Measurements from ENCODE around the gene SOST. TPM values are rescaled to one million over a fixed set of nuclear protein-coding genes. Genes with fewer than 3 reads are reported as not detected.

SOST gene
- total RNA-seq, 1 experiment from 2014 or later = not detected

DNA sequence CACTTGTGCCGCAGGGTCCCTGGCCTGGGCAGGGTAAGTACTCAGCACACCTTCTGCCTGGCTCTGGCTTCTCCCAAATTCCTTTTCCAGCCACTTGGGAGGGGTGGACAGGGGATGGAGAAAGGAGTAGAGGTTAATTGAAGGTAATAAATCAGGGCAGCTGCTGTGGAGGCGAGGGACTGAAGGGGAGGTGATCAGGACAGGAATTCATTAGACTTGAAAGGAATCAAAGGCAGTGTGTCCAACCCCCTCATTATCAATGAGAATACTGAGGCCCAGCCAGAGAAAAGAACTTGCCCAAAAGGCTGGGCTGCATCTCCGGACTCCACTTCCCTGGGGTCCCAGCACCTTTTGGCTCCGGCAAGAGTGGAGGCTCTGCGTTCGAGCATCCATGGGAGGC, 2.4 kb downstream of the SOST start:
- H3K27ac ChIP-seq (ENCODE audit: insufficient read length, low read depth, low read length) = no peak overlapping the region
- Mint-ChIP-seq H3K9me3 (no peaks in the 10 kb centered on the region), H3K27me3 (ENCODE audit: low read depth) (peaks cover 7% of the 10 kb centered on the region), H3K36me3 (ENCODE audit: insufficient read depth in 1 of 3, low read depth in 3 of 3) (no peaks in the 10 kb centered on the region), H3K4me1 (peaks cover 28 to 32% of the 10 kb centered on the region in 2 experiments), H3K4me3 (peak overlapping the region in 1 of 2 experiments; percentile 50; a peak in 2 of 5 replicates), H3K27ac (0 out of 7 replicates have a peak overlapping the region, but pooled peaks of 1 of the 3 experiments have one; percentile 28)
- H3K18ac ChIP-seq (ENCODE audit: insufficient read length, low read depth, low read length) = no peak overlapping the region
- H2BK120ac ChIP-seq (ENCODE audit: low read depth, low read length, poor library complexity, severe bottlenecking) = no peak overlapping the region
- WGBS (ENCODE audit: extremely low coverage, insufficient read length, low lambda C conversion rate) = no CpG with 5 or more reads among the region's 6 CpGs
- H3K27me3 ChIP-seq (ENCODE audit: insufficient read depth, low read length) = peaks cover 4% of the 10 kb centered on the region; the same call in 1 of the 2 replicates
- H2AK5ac ChIP-seq (ENCODE audit: insufficient read length, low read length) = no peak overlapping the region
- H3K79me2 ChIP-seq (ENCODE audit: insufficient read depth, low read length) = no peaks in the 10 kb centered on the region
- H4K8ac ChIP-seq (replicated peaks; ENCODE audit: insufficient read length, low read depth, low read length) = no peak overlapping the region
- H3K23me2 ChIP-seq (ENCODE audit: insufficient read length, low read depth, low read length, poor library complexity, severe bottlenecking) = peaks cover 6% of the 10 kb centered on the region
- no peak overlapping the region for H2AFZ ChIP-seq (ENCODE audit: low read length)
- H3K56ac ChIP-seq (ENCODE audit: insufficient read length, low read depth, low read length) = no peak overlapping the region
- no peaks in the 10 kb centered on the region for H3K79me1 ChIP-seq (ENCODE audit: insufficient read depth, low read depth, low read length, poor library complexity, severe bottlenecking)
- H3K4me2 ChIP-seq (ENCODE audit: insufficient read depth, insufficient read length, low read length) = no peak overlapping the region
- no peak overlapping the region for H3K14ac ChIP-seq (ENCODE audit: insufficient read depth, low read length)
- H2BK5ac ChIP-seq (ENCODE audit: insufficient read length, low read length) = no peak overlapping the region
- H2BK15ac ChIP-seq (ENCODE audit: low read depth, low read length) = no peak overlapping the region
- no peak overlapping the region for H3K4ac ChIP-seq (ENCODE audit: low read depth, low read length)
- H4K91ac ChIP-seq (ENCODE audit: insufficient read length, low read depth, low read length) = no peak overlapping the region
- DNase-seq = no peak
- H4K5ac ChIP-seq (ENCODE audit: insufficient read length, low read depth, low read length) = no peak overlapping the region
- no peaks in the 10 kb centered on the region for H3K9me3 ChIP-seq (ENCODE audit: control insufficient read depth, low read depth, low read length)
- no peak overlapping the region for H2BK20ac ChIP-seq (ENCODE audit: low read depth, low read length, poor library complexity, severe bottlenecking)
- no peak overlapping the region for H3K9ac ChIP-seq (ENCODE audit: extremely low read depth, insufficient read length, low read length)
- no peaks in the 10 kb centered on the region for H3K4me1 ChIP-seq (ENCODE audit: insufficient read depth, low read length)
- H4K20me1 ChIP-seq (ENCODE audit: control insufficient read depth, insufficient read depth, insufficient read length) = no peaks in the 10 kb centered on the region
- no peak overlapping the region for H3T11ph ChIP-seq (ENCODE audit: low read length)
- no peak overlapping the region for H2BK12ac ChIP-seq (ENCODE audit: insufficient read length, low read depth, low read length)
- TF ChIP-seq, protein P1, sequence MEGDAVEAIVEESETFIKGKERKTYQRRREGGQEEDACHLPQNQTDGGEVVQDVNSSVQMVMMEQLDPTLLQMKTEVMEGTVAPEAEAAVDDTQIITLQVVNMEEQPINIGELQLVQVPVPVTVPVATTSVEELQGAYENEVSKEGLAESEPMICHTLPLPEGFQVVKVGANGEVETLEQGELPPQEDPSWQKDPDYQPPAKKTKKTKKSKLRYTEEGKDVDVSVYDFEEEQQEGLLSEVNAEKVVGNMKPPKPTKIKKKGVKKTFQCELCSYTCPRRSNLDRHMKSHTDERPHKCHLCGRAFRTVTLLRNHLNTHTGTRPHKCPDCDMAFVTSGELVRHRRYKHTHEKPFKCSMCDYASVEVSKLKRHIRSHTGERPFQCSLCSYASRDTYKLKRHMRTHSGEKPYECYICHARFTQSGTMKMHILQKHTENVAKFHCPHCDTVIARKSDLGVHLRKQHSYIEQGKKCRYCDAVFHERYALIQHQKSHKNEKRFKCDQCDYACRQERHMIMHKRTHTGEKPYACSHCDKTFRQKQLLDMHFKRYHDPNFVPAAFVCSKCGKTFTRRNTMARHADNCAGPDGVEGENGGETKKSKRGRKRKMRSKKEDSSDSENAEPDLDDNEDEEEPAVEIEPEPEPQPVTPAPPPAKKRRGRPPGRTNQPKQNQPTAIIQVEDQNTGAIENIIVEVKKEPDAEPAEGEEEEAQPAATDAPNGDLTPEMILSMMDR (conservative IDR thresholded peaks at IDR 0.05) = no peak
- no peak overlapping the region for H3K23ac ChIP-seq (ENCODE audit: insufficient read length, low read depth, low read length)

Data from H9 (cell line).